GM18951 (cell line): ENCODE data around the gene LBX1.

Source experiments
- POLR2A ChIP-seq: IDR thresholded peaks from 4 replicates; pipeline ENCODE4 v1.6.1; 2011; ENCODE audit warnings: mild to moderate bottlenecking; ENCODE audit not compliant: insufficient read length, insufficient read depth; ENCODE audit errors: extremely low read depth
- in situ Hi-C: fragments of 300-500 bp; cut with MboI; formaldehyde crosslinking; loops from one replicate; pipeline ENCODE4 v1.12.0; 2022; ENCODE audit warnings: low sequenced_read_pairs, mixed read lengths, inconsistent platforms; ENCODE audit not compliant: unreplicated experiment

The LBX1 gene

DNA sequence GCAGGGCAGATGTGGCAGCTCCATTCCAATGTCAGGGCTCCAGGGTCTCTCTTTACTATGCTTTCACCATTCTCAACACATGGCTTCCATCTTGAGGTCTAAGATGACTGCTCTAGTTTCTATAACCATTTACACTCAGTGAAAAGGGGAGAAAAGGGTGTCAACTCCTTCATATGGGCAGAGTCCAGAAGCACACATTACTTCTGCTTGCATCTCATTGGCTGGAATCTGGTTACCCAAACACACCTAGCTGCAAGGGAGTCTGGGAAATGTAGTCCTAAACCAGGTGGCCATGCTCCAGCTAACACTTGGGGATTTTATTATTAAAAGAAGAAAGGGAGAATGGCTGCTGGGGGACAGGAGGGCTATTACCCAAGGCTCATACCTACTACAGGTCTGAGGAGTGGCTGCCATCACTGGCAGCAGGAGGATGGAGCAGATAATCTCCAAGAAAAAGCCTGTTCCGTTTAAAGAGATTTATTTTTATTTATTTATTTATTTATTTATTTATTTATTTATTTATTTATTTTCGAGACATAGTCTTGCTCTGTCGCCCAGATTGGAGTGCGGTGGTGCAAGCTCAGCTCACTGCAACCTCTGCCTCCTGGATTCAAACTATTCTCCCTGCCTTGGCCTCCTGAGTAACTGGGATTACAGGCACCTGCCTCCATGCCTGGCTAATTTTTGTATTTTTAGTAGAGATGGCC, 29.1 kb upstream of the LBX1 start:
- in situ Hi-C loops = no loop called here
- TF ChIP-seq POLR2A = no peak

- TF ChIP-seq POLR2A = no peak
- in situ Hi-C loops = no loop called here
These were observed 28.2 kb upstream of the LBX1 start for GRCh38 chr10:101257491-101257890.

- TF ChIP-seq POLR2A = no peak
- in situ Hi-C loops = no loop called here
These were observed 27.8 kb upstream of the LBX1 start for GRCh38 chr10:101257084-101257483.

GRCh38 chr10:101256387-101256786, 27.1 kb upstream of the LBX1 start:
- in situ Hi-C loops = no loop called here
- no peak for TF ChIP-seq POLR2A

DNA sequence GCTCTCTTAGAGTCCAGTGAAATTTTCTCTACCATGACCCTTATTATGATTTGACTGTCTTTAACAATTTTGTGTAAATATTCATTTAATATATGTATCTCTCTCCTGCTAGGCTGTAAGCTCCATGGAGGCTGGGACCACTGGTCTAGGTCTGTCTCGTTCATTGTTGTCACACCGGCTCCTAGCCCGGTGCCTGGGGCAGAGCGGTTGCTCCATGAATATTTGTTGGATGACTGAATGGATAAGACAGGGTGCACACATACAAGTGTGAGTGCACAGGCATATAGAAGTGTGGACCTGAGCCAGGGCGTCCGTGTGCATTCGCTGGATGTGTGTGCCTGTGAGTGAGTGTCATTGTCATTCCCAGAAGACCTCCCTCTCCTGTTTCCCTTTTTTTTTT, 20.9 kb upstream of the LBX1 start:
- in situ Hi-C loops = no loop called here
- no peak for TF ChIP-seq POLR2A

DNA sequence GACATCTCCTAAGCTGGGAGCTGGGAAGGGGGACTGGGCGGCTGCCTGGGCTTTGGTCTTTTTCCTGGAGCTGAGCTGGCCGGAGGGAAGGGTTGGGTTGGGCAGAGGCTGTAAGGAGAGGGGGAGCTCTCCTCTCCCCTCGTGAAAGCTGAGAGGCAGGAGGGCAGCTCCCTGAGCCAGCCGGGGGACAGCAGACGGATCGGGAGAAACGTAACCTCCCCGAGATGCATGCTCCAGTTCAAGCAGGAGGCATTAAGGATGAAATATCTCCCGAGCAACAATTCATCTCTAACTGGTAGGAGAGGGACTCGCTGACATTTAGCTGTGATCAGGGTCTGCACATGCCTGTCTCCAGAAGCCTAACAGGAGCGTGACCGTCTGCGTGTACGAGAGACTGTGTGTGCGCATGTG, 19.9 kb upstream of the LBX1 start:
- no peak for TF ChIP-seq POLR2A

GRCh38 chr10:101246639-101247038, 17.4 kb upstream of the LBX1 start:
- in situ Hi-C loops = no loop called here
- TF ChIP-seq POLR2A = no peak

More for the DNA sequence above, 19.9 kb upstream of the LBX1 start:
- in situ Hi-C loops = no loop called here

DNA sequence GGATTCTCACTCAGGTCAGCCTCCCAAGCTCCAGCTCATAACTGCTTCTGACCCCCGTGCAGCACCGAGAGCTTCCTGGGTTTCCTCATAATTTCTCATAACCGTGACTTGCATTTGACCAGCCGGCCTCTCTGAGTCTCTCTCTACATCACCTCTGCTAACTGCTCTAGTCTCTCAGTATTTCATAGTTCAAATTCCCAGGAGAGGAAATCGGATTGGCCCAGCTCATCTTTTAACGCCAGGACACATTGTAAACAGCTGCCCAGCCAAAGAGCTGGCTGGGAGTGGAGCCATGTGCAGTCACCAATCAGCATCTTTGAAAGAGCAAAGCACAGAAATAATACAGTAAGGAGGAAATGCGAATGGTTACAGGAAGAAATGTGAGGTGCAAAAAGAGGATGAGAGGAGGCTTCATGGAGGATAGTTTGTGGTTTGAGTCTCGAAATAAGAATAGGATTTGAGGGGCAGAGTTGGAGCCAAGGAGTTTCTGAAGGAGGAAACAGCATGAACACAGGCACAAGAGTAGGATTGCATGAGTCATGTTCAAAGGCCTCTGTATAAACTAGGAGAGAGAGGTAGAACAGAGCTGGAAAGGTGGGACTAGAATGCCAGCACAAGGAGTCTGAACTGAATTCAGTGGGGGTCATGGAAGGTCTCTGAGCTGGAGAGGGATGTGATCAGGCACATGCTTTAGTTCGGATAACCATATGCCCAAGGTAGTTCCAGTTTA, 15.2 kb upstream of the LBX1 start:
- in situ Hi-C loops = no loop called here
- no peak for TF ChIP-seq POLR2A

DNA sequence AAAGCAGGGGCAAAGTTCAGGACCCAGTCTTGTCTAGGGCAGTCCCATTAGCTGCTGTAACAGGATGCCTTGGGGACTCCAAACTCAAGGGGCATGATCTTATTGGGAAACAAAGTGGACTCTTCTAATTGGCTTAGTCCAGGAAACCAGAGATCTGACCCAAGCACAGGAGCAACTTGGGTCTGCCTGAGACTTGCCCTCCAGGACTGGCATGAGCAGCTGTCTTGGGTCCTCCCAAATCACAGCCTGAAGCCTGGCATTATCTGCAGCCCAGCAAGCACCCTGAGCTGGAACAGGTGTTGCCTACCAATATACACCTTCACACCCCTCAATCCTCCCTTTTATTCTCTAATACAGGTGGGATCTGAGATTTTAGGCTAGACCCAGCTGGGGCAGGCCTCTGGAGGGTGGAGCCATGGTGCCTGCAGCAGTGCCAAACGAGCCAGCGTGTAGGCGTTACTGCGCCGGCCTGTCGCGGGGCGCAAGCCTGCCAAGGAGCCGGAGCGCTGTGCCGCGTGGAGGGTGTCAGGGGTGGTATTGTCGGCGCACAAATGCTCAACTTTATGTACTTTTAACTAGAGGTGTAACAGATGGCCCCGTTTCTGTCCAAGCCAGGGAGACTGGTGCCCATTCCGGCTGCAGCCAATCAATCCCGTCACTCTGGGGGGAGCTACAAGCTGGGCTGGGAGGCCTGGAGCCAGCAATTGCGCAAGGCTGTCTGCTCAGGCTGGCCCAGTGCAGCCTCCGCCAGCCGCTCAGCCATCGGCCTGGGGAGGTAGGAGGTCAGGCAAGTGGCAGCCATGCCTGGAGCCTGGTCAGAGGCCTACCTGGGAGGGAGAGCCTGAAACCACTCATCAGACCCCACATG, 12.8 kb upstream of the LBX1 start:
- no peak for TF ChIP-seq POLR2A
- in situ Hi-C loops = no loop called here

DNA sequence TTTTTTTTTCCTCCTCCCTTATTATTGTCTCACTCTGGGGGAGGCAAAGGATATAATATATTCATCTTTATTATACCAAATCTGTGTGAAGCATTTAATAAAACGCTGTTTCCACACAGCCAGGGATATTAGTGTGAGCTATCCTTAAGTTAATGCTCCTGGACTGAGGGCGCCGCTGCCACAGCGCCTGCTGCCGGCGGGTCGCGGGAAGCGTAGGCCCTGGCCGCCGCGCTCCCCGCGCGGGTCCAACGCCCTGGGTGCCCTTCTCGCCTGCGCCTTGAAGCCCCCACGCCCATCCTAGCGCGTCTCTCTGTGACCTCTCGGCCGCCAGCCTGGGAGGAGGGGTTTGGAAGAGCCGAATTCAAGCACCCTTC, 9.5 kb upstream of the LBX1 start:
- TF ChIP-seq POLR2A = no peak
- in situ Hi-C loops = no loop called here

DNA sequence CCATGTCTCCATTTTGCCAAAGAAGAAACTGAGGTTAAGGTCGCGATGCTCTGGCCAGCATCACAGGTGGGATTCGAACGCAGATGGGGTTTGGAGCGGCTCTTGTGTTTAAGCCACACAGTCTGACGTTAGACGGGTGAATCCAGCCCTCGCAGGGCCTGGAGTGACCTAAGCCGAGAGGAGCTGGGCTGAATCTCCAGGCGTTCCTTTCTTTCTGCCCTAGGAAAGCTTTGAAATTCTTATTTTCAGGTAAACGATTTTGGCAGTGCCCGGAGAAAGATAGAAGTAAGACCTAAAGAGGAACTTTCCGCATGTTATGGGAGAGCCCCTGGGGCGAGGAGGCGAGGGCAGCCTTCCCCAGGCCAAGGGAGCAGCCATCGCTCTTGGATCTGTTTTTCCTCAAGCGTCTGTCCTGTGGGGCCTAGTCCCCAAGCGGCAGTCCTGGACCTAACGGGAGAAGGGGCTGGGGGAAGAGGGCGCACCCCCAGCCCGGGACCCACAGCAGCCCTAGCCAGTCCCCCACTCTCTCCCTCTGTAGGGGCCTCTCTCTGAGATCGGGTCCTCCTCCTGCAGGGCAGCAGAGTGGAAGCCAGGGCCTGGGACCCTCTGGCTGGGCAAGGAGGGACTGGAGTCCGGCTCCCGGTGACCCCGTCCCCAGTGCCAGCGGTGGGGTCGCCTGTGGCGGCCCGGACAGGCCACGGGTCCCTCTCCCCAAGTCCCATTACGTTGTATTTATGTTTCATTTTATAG, 8.9 kb upstream of the LBX1 start:
- TF ChIP-seq POLR2A = no peak
- in situ Hi-C loops = no loop called here

DNA sequence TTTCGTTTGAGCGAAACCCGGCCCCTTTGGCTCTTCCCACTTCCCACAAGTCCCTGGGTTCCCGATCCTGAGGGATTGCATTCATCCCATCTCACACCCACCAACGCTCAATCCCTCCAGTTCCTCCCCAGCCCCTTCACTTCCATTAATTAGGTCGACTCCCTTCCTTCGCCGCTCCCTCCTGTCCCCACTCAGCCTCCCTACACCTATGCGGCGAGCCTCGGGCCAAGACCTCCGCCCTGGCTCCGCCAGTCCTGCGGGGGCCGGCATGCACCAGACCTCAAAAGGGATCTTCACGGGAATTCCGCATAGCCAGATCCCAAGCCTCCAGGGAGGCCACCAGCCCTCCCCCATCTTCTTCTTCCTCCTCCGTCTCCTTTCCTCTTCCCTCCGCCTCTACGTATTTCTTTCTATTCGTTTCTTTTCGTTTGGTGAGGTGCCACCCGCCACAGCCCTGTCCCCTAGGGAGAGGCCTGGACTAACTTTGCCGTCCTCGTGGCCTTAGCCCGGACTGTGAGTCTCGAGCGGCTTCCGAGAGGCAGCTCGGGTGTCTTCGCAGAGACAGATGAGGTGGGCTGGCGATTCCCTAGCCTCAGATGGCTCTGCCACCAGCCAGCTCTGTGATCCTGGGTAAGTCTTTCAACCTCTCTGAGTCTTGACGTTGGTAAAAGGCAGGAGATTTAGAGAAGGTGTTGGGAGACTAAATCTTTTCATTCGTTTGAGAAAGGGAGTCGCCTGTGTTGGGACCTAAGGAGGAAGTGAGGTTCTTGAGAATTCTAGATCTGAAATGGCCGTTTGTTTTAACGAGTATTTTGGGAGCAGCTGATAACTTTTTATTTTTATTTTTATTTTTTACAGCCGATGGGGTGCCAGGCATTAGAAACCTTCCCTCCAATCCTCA, 8.1 kb upstream of the LBX1 start:
- in situ Hi-C loops = no loop called here
- no peak for TF ChIP-seq POLR2A
